Vagina (tissue), 2 donors: Measurements from ENCODE around the gene WASF3. TPM values are rescaled to one million over a fixed set of nuclear protein-coding genes. Genes with fewer than 3 reads are reported as not detected.

Source experiments
- DNase-seq, 2 donors: peaks; one replicate each; pipeline ENCODE4 v3.0.0-alpha.2; 2017; ENCODE audit errors: extremely low spot score in 2 of 2
- H3K27ac ChIP-seq: fragments of 200-600 bp; sonication (generic); one replicate; pipeline ENCODE4 v1.5.1; 2019
- H3K27me3 ChIP-seq: fragments of 200-600 bp; sonication (generic); one replicate; pipeline ENCODE4 v1.5.1; 2019
- H3K36me3 ChIP-seq, 2 donors: fragments of 200-600 bp; sonication (generic); one replicate each; pipeline ENCODE4 v1.5.1; 2017 to 2019
- H3K4me1 ChIP-seq: fragments of 200-600 bp; sonication (generic); one replicate; pipeline ENCODE4 v1.5.1; 2019
- H3K4me3 ChIP-seq, 2 donors: fragments of 200-600 bp; sonication (generic); 1 replicate in 1 of 2; 2 replicates in 1 of 2; pipeline ENCODE4 v1.5.1; 2016 to 2019
- H3K9me3 ChIP-seq: fragments of 200-600 bp; sonication (generic); one replicate; pipeline ENCODE4 v1.5.1; 2019
- POLR2A ChIP-seq, 2 donors: fragments of 450-650 bp; IDR thresholded peaks; one replicate each; pipeline ENCODE4 v1.6.1; 2017; ENCODE audit warnings: antibody characterized with exemption in 2 of 2, mild to moderate bottlenecking in 2 of 2, moderate library complexity in 2 of 2
- POLR2AphosphoS5 ChIP-seq, 2 donors: sonication (generic); formaldehyde crosslinking; IDR thresholded peaks; one replicate each; pipeline ENCODE4 v1.9.0; 2017; ENCODE audit warnings: antibody characterized with exemption in 2 of 2, mild to moderate bottlenecking in 2 of 2, low read depth in 1 of 2; ENCODE audit not compliant: insufficient read depth in 1 of 2
- intact Hi-C: fragments of 100-400 bp; cut with DNase I; formaldehyde crosslinking; loops from one replicate; pipeline ENCODE4 v1.15.1; 2023
- total RNA-seq: library from RNA; depleted of rRNA; stranded (reverse); fragments of >200 nt; gene quantifications from one replicate; pipeline ENCODE4 v1.2.3, GENCODE V29; 2016
- TF ChIP-seq, protein P1 (sequence below), 3 experiments: fragments of 450-650 bp in 2 of 3; fragments of 200-600 bp in 1 of 3; sonication (generic) in 1 of 3; IDR thresholded peaks; one replicate each; pipeline ENCODE4 v1.5.1; 2017 to 2019; ENCODE audit warnings: antibody characterized with exemption in 3 of 3, mild to moderate bottlenecking in 2 of 3, moderate library complexity in 2 of 3

The WASF3 gene
- total RNA-seq, 1 donor from 2014 or later, result 20.4 TPM

DNA sequence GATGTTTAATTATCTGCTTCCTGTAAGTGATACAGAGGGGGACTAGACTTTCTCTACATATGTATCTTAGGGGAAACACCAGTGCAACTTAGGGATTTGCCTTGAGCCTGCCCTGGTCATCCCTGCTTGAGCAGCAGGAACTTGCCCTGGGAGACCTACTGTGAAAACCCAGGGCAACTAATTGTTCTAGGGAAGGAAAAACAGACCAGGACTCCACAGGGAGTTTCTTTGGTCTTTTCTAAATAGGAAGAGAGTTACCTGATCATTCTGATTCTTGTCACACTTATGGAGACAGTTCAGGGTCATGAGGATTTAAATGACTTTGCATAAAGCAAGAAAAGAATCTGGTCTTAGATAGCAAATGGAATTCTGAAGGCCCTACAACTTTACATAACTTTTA is 89.1 kb downstream of the WASF3 start:
- no peaks in the 10 kb centered on the region for H3K27me3 ChIP-seq
- H3K27ac ChIP-seq, result no peak overlapping the region
- no peak overlapping the region for H3K4me3 ChIP-seq
- H3K9me3 ChIP-seq, result no peaks in the 10 kb centered on the region
- no peaks in the 10 kb centered on the region for H3K4me1 ChIP-seq
- TF ChIP-seq POLR2AphosphoS5 (IDR thresholded peaks at IDR 0.05; ENCODE audit: insufficient read depth in 1 of 2, low read depth in 1 of 2) (no peak), POLR2A (IDR thresholded peaks at IDR 0.05) (no peak)
- TF ChIP-seq, protein P1, sequence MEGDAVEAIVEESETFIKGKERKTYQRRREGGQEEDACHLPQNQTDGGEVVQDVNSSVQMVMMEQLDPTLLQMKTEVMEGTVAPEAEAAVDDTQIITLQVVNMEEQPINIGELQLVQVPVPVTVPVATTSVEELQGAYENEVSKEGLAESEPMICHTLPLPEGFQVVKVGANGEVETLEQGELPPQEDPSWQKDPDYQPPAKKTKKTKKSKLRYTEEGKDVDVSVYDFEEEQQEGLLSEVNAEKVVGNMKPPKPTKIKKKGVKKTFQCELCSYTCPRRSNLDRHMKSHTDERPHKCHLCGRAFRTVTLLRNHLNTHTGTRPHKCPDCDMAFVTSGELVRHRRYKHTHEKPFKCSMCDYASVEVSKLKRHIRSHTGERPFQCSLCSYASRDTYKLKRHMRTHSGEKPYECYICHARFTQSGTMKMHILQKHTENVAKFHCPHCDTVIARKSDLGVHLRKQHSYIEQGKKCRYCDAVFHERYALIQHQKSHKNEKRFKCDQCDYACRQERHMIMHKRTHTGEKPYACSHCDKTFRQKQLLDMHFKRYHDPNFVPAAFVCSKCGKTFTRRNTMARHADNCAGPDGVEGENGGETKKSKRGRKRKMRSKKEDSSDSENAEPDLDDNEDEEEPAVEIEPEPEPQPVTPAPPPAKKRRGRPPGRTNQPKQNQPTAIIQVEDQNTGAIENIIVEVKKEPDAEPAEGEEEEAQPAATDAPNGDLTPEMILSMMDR (IDR thresholded peaks at IDR 0.05), result no peak
- peaks cover 0 to 3% of the 10 kb centered on the region in 2 donors for H3K36me3 ChIP-seq
- no peak for DNase-seq
- intact Hi-C loops, result no loop called here

DNA sequence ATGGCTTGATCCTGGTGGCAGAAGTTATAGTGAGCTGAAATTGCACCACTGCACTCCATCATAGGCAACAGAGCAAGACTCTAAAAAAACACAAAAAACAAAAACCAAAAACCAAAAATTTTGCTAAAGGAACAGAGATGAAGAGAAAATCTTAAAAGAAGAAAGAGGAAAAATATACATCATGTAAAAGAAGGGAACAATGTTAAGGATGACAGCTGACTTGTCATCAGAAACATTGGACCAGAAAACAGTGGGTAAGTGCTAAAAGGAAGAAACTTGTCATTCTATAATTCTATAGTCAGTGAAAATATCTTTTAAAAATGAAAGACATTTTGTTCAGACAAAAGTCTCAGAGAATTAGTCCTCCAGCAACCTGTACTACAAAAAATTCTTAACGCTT is 93.8 kb downstream of the WASF3 start:
- intact Hi-C loops, result no loop called here
- no peaks in the 10 kb centered on the region for H3K9me3 ChIP-seq

DNA sequence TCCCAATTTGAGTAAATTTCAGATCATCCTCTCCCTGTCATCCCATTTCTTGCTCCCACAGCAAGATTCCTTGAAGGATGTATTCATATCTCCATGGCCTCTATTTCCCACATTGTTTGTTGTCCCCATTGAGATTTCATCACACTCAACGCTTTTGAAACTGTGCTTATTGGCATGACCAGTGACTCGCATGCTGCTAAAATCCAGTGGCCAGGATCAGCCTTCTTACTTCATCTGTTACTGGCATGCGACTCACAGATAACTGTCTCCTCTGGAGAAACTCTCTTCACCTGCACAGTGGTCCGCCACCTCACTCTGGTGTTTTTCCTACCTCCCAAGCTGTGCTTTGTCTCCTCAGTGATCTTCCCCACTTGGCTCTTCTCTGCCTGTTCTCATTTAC is 95.8 kb downstream of the WASF3 start:
- H3K27me3 ChIP-seq, result no peaks in the 10 kb centered on the region
- DNase-seq, result no peak
- intact Hi-C loops, result no loop called here
- no peaks in the 10 kb centered on the region for H3K36me3 ChIP-seq
- H3K27ac ChIP-seq, result no peak overlapping the region
- no peak for TF ChIP-seq POLR2AphosphoS5 (IDR thresholded peaks at IDR 0.05; ENCODE audit: insufficient read depth in 1 of 2, low read depth in 1 of 2)
- TF ChIP-seq, protein P1 (IDR thresholded peaks at IDR 0.05), result no peak
- TF ChIP-seq POLR2A (IDR thresholded peaks at IDR 0.05), result no peak
- no peak overlapping the region for H3K4me3 ChIP-seq
- H3K4me1 ChIP-seq, result no peaks in the 10 kb centered on the region
- no peaks in the 10 kb centered on the region for H3K9me3 ChIP-seq

More for the DNA sequence above, 93.8 kb downstream of the WASF3 start:
- no peak for DNase-seq
- no peaks in the 10 kb centered on the region for H3K4me1 ChIP-seq
- no peaks in the 10 kb centered on the region for H3K27me3 ChIP-seq
- no peaks in the 10 kb centered on the region for H3K36me3 ChIP-seq
- TF ChIP-seq, protein P1 (IDR thresholded peaks at IDR 0.05), result no peak
- TF ChIP-seq POLR2AphosphoS5 (IDR thresholded peaks at IDR 0.05; ENCODE audit: insufficient read depth in 1 of 2, low read depth in 1 of 2) (no peak), POLR2A (IDR thresholded peaks at IDR 0.05) (no peak)
- H3K27ac ChIP-seq, result no peak overlapping the region
- H3K4me3 ChIP-seq, result no peak overlapping the region

DNA sequence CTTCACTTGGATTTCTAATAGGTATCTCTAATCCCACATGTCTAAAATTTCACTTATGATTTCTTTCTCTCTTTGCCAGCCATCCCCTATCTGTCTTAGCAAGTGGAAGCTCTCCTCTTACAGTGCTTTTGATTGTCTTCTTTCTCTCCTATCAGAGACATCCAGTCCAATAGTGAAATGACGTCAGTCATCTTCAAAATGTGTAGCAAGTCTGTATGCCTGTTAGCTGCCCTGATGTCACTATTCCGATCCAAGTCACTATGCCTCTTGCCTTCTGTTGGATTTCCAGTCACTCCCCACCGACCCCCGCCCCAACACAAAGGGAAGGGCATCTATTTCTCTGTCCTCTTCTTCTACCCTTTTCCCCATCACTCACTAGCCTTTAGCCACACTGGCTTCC is 96.4 kb downstream of the WASF3 start:
- Histone ChIP-seq H3K27ac (no peak overlapping the region), H3K4me3 (no peak overlapping the region), H3K36me3 (no peaks in the 10 kb centered on the region), H3K9me3 (no peaks in the 10 kb centered on the region), H3K4me1 (no peaks in the 10 kb centered on the region), H3K27me3 (no peaks in the 10 kb centered on the region)
- TF ChIP-seq POLR2A (IDR thresholded peaks at IDR 0.05) (no peak), POLR2AphosphoS5 (IDR thresholded peaks at IDR 0.05; ENCODE audit: insufficient read depth in 1 of 2, low read depth in 1 of 2) (no peak)
- TF ChIP-seq, protein P1 (IDR thresholded peaks at IDR 0.05), result no peak
- no peak for DNase-seq
- intact Hi-C loops, result no loop called here

DNA sequence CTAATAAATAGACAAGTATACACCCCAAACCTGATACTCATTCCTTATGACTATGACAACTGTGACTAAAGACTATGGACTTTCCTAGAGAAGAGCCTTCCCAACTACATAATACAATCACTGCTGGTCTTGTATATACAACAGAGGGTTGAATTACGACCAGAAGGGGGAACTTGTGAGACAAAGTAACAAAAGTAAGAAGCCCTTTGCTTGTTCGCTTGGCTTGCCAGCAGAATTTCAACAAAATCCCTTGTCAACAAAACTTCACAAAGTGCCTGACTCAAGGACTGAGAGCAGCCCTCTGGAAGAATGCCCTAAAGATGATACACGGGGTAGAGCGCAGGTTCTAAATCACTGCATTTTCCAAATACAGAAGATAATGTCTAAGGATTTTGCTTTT is 99.4 kb downstream of the WASF3 start:
- no peak overlapping the region for H3K27ac ChIP-seq
- no peaks in the 10 kb centered on the region for H3K4me1 ChIP-seq
- DNase-seq, result no peak
- TF ChIP-seq POLR2AphosphoS5 (IDR thresholded peaks at IDR 0.05; ENCODE audit: insufficient read depth in 1 of 2, low read depth in 1 of 2), result no peak
- TF ChIP-seq, protein P1 (IDR thresholded peaks at IDR 0.05), result no peak
- TF ChIP-seq POLR2A (IDR thresholded peaks at IDR 0.05), result no peak
- H3K4me3 ChIP-seq, result no peak overlapping the region
- H3K9me3 ChIP-seq, result no peaks in the 10 kb centered on the region
- H3K36me3 ChIP-seq, result no peaks in the 10 kb centered on the region
- no peaks in the 10 kb centered on the region for H3K27me3 ChIP-seq
- intact Hi-C loops, result no loop called here
